Subcutaneous preadipocyte (primary cell): ENCODE data around the gene LCMT2. TPM values are rescaled to one million over a fixed set of nuclear protein-coding genes. Genes with fewer than 3 reads are reported as not detected.

Experiments
- total RNA-seq: library from RNA; depleted of rRNA; stranded (reverse); fragments of >200 nt; gene quantifications from 2 replicates; pipeline ENCODE4 v1.2.3, GENCODE V29; 2012

The LCMT2 gene, protein sequence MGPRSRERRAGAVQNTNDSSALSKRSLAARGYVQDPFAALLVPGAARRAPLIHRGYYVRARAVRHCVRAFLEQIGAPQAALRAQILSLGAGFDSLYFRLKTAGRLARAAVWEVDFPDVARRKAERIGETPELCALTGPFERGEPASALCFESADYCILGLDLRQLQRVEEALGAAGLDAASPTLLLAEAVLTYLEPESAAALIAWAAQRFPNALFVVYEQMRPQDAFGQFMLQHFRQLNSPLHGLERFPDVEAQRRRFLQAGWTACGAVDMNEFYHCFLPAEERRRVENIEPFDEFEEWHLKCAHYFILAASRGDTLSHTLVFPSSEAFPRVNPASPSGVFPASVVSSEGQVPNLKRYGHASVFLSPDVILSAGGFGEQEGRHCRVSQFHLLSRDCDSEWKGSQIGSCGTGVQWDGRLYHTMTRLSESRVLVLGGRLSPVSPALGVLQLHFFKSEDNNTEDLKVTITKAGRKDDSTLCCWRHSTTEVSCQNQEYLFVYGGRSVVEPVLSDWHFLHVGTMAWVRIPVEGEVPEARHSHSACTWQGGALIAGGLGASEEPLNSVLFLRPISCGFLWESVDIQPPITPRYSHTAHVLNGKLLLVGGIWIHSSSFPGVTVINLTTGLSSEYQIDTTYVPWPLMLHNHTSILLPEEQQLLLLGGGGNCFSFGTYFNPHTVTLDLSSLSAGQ
- 5.9 and 10.2 TPM in 2 replicates for total RNA-seq

DNA sequence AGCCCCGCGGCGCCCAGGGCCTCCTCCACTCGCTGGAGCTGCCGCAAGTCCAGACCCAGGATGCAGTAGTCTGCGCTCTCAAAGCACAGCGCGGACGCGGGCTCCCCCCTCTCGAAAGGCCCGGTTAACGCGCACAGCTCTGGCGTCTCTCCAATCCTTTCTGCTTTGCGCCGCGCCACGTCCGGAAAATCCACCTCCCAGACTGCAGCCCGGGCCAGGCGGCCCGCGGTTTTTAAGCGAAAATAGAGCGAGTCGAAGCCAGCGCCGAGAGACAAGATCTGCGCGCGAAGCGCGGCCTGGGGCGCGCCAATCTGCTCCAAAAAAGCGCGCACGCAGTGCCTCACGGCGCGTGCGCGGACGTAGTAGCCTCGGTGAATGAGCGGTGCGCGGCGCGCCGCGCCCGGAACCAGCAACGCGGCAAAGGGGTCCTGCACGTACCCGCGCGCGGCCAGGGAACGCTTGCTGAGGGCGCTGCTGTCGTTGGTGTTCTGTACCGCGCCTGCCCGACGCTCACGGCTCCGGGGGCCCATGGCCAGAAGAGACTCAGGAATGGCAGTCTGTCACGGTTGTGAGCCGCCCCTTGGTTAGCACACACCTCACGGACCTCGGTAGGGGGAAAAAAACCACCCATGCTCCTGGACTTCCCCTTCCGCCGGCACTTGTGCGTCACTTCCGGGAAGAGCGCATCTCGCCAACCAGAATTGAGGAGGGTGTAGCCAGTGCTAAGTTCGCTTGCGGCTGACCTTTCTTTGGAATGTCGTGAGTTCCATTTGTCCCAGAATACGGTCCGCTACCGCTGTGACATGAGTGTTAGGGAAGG, at the start of gene LCMT2:
Gene LCMT2, minus strand, starts transcription at position 614 of the 820 bp plus-strand sequence. Its CDS starts 84 bp downstream, at position 530.

DNA sequence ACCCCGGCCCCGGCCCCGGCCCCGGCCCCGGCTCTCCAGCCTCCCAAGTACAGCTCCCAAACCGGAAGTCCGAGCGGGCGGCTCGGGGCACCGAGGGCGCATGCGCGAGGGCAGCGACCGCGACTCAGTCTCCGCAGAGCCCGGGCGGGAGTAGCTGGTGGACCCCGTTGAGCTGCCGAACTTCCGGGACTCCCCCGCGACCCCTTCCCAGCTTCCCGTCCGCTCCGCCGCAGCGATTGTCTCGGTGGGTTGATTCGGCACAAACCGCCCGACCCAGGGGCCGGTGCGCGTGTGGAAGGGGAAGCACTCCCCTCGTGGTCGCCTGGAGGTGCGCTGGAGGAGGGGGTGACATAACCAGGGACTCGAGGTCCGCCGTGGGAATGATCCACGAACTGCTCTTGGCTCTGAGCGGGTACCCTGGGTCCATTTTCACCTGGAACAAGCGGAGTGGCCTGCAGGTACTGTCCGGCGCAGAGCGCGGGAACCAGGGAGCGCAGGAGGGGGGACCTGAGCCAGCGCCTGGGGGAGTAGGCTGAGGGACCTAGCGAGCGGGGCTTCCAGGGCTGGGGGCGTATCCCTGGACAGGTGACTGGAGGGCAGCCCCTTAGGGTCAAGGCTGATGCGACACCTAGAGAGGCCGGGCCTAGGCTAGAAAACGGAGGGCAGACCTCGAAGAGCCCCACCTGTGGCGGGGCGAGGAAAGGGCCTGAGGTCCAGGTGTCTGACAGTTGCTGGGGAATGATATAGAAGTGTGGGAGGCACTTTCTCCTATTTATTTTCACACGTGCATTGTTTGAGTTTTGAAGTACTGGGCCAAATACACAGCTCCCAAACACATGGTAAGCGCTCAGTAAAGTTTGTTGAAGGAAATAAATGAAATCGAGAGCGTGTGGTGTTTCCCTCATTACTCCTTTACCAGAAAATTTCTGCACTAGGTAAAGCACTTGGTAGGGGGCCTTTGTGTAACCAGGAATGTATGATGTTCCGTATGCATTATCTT, 40.9 kb upstream of the LCMT2 start, which contains the start of the genes TUBGCP4 and ZSCAN29:
Gene TUBGCP4, plus strand, starts transcription at position 127 of the 1,000 bp plus-strand sequence. Its CDS starts 254 bp downstream, at position 381.
Gene ZSCAN29, minus strand, starts transcription at position 69 of the 1,000 bp plus-strand sequence. CDS start 1,130 bp downstream, outside the sequence.

DNA sequence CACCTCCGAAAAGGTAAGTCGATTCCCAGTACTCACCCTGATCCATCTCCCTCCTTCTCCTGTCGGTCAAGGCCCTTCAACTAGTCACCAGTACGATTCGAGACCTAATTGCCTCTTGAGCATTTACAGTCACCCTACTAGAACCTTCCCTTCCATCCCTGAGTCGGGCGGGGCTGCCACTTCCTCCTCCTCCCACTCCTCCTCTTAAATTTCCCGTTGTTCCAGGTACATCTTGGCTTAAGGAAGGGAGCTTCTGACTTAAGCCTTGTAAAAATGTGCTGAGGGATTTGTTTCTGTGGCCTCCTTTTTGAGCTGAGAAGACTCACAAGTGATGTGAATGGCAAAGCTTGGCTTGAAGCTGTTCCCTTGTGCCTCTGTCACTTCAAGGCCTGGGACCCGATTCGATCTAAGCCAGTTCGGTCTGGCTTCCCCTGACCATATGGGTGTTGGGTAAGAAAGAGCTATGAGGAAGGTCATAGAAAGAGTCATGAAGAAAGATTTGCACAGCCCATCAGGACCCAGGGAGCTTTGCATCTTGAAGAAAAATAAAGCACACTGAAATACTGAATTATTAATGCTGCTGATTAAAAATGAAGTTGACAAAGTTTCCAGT, 28.1 kb downstream of the LCMT2 start, which contains the start of gene TGM7:
Gene TGM7, minus strand, starts transcription at position 51 of the 613 bp plus-strand sequence.

Other genes starting within 250 kb of the LCMT2 start
- gene UBR1, start 224.5 kb downstream of the LCMT2 start, total RNA-seq, result 24.3 and 40.5 TPM in 2 replicates
- 11.0 and 17.6 TPM in 2 replicates for gene TMEM62, start 197.0 kb downstream of the LCMT2 start, total RNA-seq
- gene CCNDBP1, start 145.2 kb downstream of the LCMT2 start, total RNA-seq, result 60.0 and 61.0 TPM in 2 replicates
- not detected in 2 replicates for gene EPB42, start 109.6 kb downstream of the LCMT2 start, total RNA-seq
- gene TGM5, start 63.6 kb downstream of the LCMT2 start, total RNA-seq, result not detected in 2 replicates
- not detected in 2 replicates for gene TGM7, start 28.3 kb downstream of the LCMT2 start, total RNA-seq
- 15.1 and 25.6 TPM in 2 replicates for gene ZSCAN29, start 40.5 kb upstream of the LCMT2 start, total RNA-seq
- 9.6 and 17.6 TPM in 2 replicates for gene TUBGCP4, start 40.5 kb upstream of the LCMT2 start, total RNA-seq
- gene TP53BP1, start 162.6 kb upstream of the LCMT2 start, total RNA-seq, result 43.4 and 61.0 TPM in 2 replicates
- 45.4 and 72.8 TPM in 2 replicates for gene MAP1A, start 187.0 kb upstream of the LCMT2 start, total RNA-seq